Bronchial epithelial cell (primary cell): ENCODE measurements around the gene PACSIN1. TPM values are rescaled to one million over a fixed set of nuclear protein-coding genes. Genes with fewer than 3 reads are reported as not detected.

Source experiments
- DNase-seq: peaks from one replicate; pipeline ENCODE4 v3.0.0-alpha.2; 2010; ENCODE audit warnings: low read depth
- FAIRE-seq: peaks from 2 replicates; lab custom pipeline; 2011; peaks lifted over from hg19 to GRCh38; lab: Jason Lieb, UNC
- H3K27me3 ChIP-seq: 2 replicates; pipeline ENCODE4 v1.5.1; 2011; ENCODE audit warnings: low read length; ENCODE audit not compliant: control insufficient read depth, insufficient read depth
- H3K36me3 ChIP-seq: 2 replicates; pipeline ENCODE4 v1.5.1; 2011; ENCODE audit warnings: low read length; ENCODE audit not compliant: control insufficient read depth, insufficient read depth
- H3K4me3 ChIP-seq: 2 replicates; pipeline ENCODE4 v1.5.1; 2011; ENCODE audit warnings: mild to moderate bottlenecking, low read depth, low read length, control low read depth
- CTCF ChIP-seq: IDR thresholded peaks from 2 replicates; pipeline ENCODE4 v1.5.1; 2011; ENCODE audit warnings: mild to moderate bottlenecking, moderate library complexity, low read length, control low read depth, inconsistent platforms; ENCODE audit not compliant: insufficient read depth, severe bottlenecking
- total RNA-seq: library from RNA; depleted of rRNA; stranded (reverse); fragments of >200 nt; gene quantifications from 2 replicates; pipeline ENCODE4 v1.2.1, GENCODE V29; 2014

PACSIN1 gene
- total RNA-seq, 1 donor from 2014 or later, result not detected

- no peak for TF ChIP-seq CTCF
- H3K36me3 ChIP-seq, result no peaks in the 10 kb centered on the region
- peak; percentile 63 for DNase-seq
- no peaks in the 10 kb centered on the region for H3K27me3 ChIP-seq
- no peak overlapping the region for H3K4me3 ChIP-seq
- no peak for FAIRE-seq
These were observed 4.9 kb upstream of the PACSIN1 start for GRCh38 chr6:34460796-34461507.

DNA sequence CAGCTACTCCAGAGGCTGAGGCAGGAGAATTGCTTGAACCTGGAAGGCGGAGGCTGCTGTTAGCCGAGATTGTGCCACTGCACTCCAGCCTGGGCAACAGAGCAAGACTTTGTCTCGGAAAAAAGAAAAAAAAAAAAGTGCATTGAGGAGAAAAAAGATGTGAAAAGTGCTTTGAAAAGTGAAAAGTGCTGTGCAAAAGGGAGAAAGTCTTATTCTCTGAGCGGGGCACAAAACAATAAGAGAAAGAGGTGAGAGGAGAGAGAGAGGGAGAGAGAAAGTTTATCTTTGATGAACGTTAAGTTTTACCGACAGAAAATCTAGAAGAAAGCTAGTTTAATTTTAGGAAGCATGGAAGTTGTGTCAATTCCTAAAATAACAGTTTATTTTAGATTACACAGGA, 3.9 kb upstream of the PACSIN1 start:
- Histone ChIP-seq H3K36me3 (no peaks in the 10 kb centered on the region), H3K4me3 (no peak overlapping the region), H3K27me3 (peaks cover 2% of the 10 kb centered on the region)
- no peak for TF ChIP-seq CTCF
- no peak for FAIRE-seq
- no peak for DNase-seq

DNA sequence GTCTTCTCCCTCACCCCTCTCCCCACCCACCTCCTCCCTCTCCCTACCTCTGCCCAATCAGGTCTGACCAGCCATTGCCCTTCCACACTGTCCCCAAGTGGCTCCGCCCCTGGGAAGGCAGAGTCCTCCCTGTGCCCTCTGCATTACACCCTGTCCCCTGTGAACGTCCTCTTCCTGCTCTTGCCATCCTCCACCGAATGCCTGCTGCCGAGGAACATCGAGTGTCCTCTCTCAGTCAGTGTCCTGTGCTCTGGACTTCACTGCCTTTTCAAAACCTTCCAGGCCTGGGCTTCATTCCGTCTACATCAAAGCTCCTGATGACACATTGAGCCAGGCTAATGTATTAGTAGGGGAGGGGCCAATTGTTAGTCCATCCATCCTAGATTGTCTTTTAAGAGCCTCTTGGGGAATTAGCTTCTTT, 3.3 kb upstream of the PACSIN1 start:
- Histone ChIP-seq H3K4me3 (no peak overlapping the region), H3K36me3 (no peaks in the 10 kb centered on the region), H3K27me3 (peaks cover 2% of the 10 kb centered on the region)
- DNase-seq, result no peak
- FAIRE-seq, result no peak
- no peak for TF ChIP-seq CTCF

GRCh38 chr6:34463299-34463698, 2.6 kb upstream of the PACSIN1 start:
- no peak for TF ChIP-seq CTCF
- H3K36me3 ChIP-seq, result no peaks in the 10 kb centered on the region
- H3K27me3 ChIP-seq, result peaks cover 2% of the 10 kb centered on the region
- H3K4me3 ChIP-seq, result no peak overlapping the region
- DNase-seq (no peak), FAIRE-seq (no peak)

- H3K4me3 ChIP-seq, result no peak overlapping the region
- FAIRE-seq (no peak), DNase-seq (no peak)
- no peaks in the 10 kb centered on the region for H3K36me3 ChIP-seq
- TF ChIP-seq CTCF, result no peak
- peaks cover 2% of the 10 kb centered on the region for H3K27me3 ChIP-seq
These were observed 2.0 kb upstream of the PACSIN1 start for GRCh38 chr6:34463849-34464248.
